AG04449 (cell line): ENCODE results near the gene PBX4.
A peak's percentile ranks its signal among the peaks of the same experiment; 100 is the strongest.

Experiments
- CTCF ChIA-PET: fragments of 350-600 bp; formaldehyde crosslinking; extraction: SDS; loops from one replicate; lab custom pipeline; 2021; ENCODE audit warnings: antibody characterized with exemption; lab: Yijun Ruan, JAX
- POLR2A ChIA-PET: fragments of 400-600, 350-600 bp; formaldehyde crosslinking; extraction: SDS; loops from one replicate; lab custom pipeline; 2020; ENCODE audit warnings: antibody characterized with exemption, inconsistent platforms; lab: Yijun Ruan, JAX
- DNase-seq: peaks from one replicate; pipeline ENCODE4 v3.0.0-alpha.2; 2010; ENCODE audit warnings: low read depth, low spot score
- H3K4me3 ChIP-seq: 2 replicates; pipeline ENCODE4 v1.5.1; 2011; ENCODE audit warnings: low read depth, mild to moderate bottlenecking, control low read depth, low read length
- TF ChIP-seq, protein P1 (sequence below): IDR thresholded peaks from one replicate; pipeline ENCODE4 v1.5.1; 2011; ENCODE audit warnings: mild to moderate bottlenecking, moderate library complexity, low read length, control low read depth, inconsistent platforms; ENCODE audit not compliant: insufficient read depth; ENCODE audit errors: missing control alignments

Gene PBX4

GRCh38 chr19:19592690-19593089 is 25.8 kb downstream of the PBX4 start:
- ChIA-PET POLR2A (no interaction called here), CTCF (interaction anchor here (1.0 to 2.4 kb wide), 3 partner anchors 38 to 51 kb away, joined by 3 to 11 read pairs (median 4); no protein-coding TSS in a partner anchor)
- TF ChIP-seq, protein P1, sequence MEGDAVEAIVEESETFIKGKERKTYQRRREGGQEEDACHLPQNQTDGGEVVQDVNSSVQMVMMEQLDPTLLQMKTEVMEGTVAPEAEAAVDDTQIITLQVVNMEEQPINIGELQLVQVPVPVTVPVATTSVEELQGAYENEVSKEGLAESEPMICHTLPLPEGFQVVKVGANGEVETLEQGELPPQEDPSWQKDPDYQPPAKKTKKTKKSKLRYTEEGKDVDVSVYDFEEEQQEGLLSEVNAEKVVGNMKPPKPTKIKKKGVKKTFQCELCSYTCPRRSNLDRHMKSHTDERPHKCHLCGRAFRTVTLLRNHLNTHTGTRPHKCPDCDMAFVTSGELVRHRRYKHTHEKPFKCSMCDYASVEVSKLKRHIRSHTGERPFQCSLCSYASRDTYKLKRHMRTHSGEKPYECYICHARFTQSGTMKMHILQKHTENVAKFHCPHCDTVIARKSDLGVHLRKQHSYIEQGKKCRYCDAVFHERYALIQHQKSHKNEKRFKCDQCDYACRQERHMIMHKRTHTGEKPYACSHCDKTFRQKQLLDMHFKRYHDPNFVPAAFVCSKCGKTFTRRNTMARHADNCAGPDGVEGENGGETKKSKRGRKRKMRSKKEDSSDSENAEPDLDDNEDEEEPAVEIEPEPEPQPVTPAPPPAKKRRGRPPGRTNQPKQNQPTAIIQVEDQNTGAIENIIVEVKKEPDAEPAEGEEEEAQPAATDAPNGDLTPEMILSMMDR: no peak

GRCh38 chr19:19591133-19591825 is 27.2 kb downstream of the PBX4 start:
- CTCF ChIA-PET: interaction anchor here (1.0 to 2.4 kb wide), 6 partner anchors 16 to 59 kb away, joined by 3 to 11 read pairs (median 4); no protein-coding TSS in a partner anchor
- POLR2A ChIA-PET: interaction anchor here (0.7 kb wide), 1 partner anchor 9 kb away, joined by 3 read pairs; no protein-coding TSS in a partner anchor
- peak; percentile 97 for DNase-seq
- TF ChIP-seq, protein P1: no peak
- peak overlapping the region; percentile 6; the same call in 1 of the 2 replicates for H3K4me3 ChIP-seq

More at GRCh38 chr19:19592690-19593089, 25.8 kb downstream of the PBX4 start:
- H3K4me3 ChIP-seq: no peak overlapping the region
- no peak for DNase-seq

GRCh38 chr19:19588546-19588945 is 29.9 kb downstream of the PBX4 start:
- TF ChIP-seq, protein P1: no peak
- POLR2A ChIA-PET: no interaction called here
- CTCF ChIA-PET: interaction anchor here (3.2 kb wide), 1 partner anchor 35 kb away, joined by 23 read pairs; no protein-coding TSS in a partner anchor
- DNase-seq: no peak
- H3K4me3 ChIP-seq: no peak overlapping the region

GRCh38 chr19:19587771-19588170 is 30.7 kb downstream of the PBX4 start:
- H3K4me3 ChIP-seq: no peak overlapping the region
- ChIA-PET CTCF (interaction anchor here (3.2 kb wide), 1 partner anchor 34 kb away, joined by 23 read pairs; no protein-coding TSS in a partner anchor), POLR2A (no interaction called here)
- TF ChIP-seq, protein P1: no peak
- no peak for DNase-seq

DNA sequence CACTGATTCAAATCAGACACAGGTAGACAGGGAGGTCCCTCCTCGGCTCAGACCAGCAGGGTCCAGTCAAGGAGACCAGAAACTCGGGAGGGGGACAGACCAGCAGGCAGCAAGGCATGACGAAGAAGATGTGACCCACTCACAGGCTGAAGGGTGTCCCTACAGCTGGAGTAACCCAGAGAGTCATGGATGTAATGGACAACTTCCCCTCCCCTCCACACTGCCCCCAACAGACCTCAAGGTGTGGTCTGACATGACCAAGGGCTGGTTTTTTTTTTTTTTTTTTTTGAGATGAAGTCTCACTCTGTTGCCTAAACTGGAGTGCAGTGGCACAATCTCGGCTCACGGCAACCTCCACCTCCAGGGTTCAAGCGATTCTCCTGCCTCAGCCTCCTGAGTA is 34.1 kb downstream of the PBX4 start:
- TF ChIP-seq, protein P1: no peak
- ChIA-PET CTCF (interaction anchor here (2.0 kb wide), 1 partner anchor 52 kb away, joined by 7 read pairs; no protein-coding TSS in a partner anchor), POLR2A (no interaction called here)
- DNase-seq: no peak
- no peak overlapping the region for H3K4me3 ChIP-seq

DNA sequence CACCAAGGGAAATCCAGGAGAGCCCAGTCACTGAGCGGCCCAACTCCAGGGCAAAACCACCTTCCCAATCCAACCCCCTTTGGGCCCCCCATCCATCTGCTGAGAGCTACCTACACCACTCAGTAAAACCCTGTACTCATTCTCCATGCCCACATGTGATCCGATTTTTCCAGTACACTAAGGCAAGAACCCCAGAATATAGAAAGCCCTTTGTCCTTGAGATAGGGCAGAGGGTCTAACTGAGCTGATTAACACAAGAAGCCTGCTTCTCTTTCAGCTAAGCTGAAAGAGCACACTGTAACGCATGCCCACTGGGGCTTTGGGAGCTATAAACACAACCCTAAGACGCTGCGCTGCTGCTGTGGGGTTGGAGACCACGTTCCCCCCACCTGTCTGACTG is 36.0 kb downstream of the PBX4 start:
- TF ChIP-seq, protein P1: no peak
- ChIA-PET CTCF (interaction anchor here (1.2 kb wide), 1 partner anchor 51 kb away, joined by 3 read pairs; no protein-coding TSS in a partner anchor), POLR2A (interaction anchor here (0.9 kb wide), 1 partner anchor 8 kb away, joined by 3 read pairs; no protein-coding TSS in a partner anchor)
- H3K4me3 ChIP-seq: no peak overlapping the region
- no peak for DNase-seq
